ENCODE data around the gene NACAD. TPM values are rescaled to one million over a fixed set of nuclear protein-coding genes. Genes with fewer than 3 reads are reported as not detected.

Gene NACAD
- total RNA-seq, 1 experiment from 2014 or later = 0.24 TPM

DNA sequence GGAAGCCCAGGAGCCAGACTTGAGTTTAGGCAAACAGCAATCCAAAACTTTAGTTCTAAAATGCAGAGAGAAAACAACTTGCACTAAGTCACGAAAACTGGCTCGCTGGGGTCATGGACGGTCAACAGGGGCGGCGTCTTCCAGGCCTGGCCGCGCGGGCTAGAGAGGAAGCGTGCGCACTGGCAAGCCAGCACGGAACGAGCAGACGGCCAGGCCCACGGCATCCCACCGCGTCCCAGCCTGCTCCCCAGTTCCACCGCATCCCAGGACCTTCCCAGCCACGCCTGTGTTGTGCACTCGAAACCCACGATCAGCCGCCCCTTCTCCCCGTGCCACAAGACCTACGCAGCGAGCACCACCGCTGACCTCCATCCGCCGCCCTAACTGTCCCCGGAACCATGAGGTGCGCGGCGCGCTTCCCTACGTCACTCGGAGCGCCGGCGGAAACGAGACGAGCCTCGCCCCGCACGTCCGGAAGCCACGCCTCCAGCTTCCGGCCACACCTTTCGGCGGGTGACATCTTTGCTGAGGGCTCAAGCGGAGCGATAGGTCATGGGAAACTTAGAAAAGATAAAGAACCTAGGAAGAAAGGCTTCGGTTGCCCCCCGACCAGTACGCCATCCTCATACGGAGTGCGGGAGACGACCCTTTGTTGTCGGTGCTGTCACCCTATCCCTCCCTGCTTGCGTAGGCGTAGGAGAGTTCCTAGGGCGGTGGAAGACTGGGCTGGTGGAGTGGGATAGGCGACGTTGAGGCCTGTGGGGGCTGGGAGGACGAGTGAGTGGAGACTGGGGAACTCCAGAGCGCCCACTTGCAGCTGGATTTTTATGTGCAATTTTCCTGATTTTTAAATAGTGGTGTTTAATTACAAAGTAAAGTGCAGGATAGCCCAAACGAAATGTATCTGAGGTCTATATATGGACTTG, 22.8 kb upstream of the NACAD start, which contains the start of gene TBRG4:
Gene TBRG4 (minus strand): TSS at position 400 of the 926 bp plus-strand sequence. CDS start 2,460 bp downstream, outside the sequence.
- Histone ChIP-seq H3K36me3 (ENCODE audit: low read depth) (peaks cover 27% of the 10 kb centered on the region), H3K27me3 (ENCODE audit: insufficient read depth, low read depth) (peaks cover 13% of the 10 kb centered on the region), H3F3A (ENCODE audit: insufficient read depth, low read depth) (peaks cover 25% of the 10 kb centered on the region), H4K20me1 (ENCODE audit: insufficient read depth) (peaks cover 32% of the 10 kb centered on the region), H3K4me2 (peak within 1 kb of the TSS; percentile 97), H3K9me3 (ENCODE audit: insufficient read depth, low read depth) (no peaks in the 10 kb centered on the region), H3K4me3 (peak within 1 kb of the TSS; percentile 68), H3K9me2 (ENCODE audit: insufficient read depth) (no peaks in the 10 kb centered on the region), H3K79me2 (ENCODE audit: low read depth) (peaks cover 57% of the 10 kb centered on the region), H2AFZ (peak within 1 kb of the TSS; percentile 87), H3K4me1 (replicated peaks; ENCODE audit: insufficient read depth) (peaks cover 25% of the 10 kb centered on the region), H3K27ac (peak within 1 kb of the TSS; percentile 82)
- ChIA-PET POLR2A (ENCODE audit: unreplicated experiment) (interaction anchor here (0.6 to 1.0 kb wide), 6 partner anchors 19 to 538 kb away, joined by 3 to 22 read pairs (median 4); partner anchors contain the start of genes CCM2 and DDX56), CTCF (interaction anchor here (0.6 to 0.7 kb wide), 3 partner anchors 24 to 277 kb away, joined by 3 to 4 read pairs (median 3); no protein-coding TSS in a partner anchor)
- peak; percentile 92 to 95 for DNase-seq
- BruUV-seq (replicated peaks) = no TSS peak
- intact Hi-C loops (cut with micrococcal nuclease; ENCODE audit: unreplicated experiment) = loop anchor here (1.0 to 2.0 kb wide), 3 partner anchors 113 to 263 kb away; partner anchors contain the start of genes H2AZ2 and PURB
- TF ChIP-seq, protein P1, sequence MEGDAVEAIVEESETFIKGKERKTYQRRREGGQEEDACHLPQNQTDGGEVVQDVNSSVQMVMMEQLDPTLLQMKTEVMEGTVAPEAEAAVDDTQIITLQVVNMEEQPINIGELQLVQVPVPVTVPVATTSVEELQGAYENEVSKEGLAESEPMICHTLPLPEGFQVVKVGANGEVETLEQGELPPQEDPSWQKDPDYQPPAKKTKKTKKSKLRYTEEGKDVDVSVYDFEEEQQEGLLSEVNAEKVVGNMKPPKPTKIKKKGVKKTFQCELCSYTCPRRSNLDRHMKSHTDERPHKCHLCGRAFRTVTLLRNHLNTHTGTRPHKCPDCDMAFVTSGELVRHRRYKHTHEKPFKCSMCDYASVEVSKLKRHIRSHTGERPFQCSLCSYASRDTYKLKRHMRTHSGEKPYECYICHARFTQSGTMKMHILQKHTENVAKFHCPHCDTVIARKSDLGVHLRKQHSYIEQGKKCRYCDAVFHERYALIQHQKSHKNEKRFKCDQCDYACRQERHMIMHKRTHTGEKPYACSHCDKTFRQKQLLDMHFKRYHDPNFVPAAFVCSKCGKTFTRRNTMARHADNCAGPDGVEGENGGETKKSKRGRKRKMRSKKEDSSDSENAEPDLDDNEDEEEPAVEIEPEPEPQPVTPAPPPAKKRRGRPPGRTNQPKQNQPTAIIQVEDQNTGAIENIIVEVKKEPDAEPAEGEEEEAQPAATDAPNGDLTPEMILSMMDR (conservative IDR thresholded peaks at IDR 0.05) = peak; percentile 67; the same call in 1 of the 2 replicates
- no peak for TF ChIP-seq EZH2 (IDR thresholded peaks at IDR 0.05; ENCODE audit: low read depth)

GRCh38 chr7:45108863-45109262, 20.1 kb upstream of the NACAD start:
- DNase-seq = no peak
- Histone ChIP-seq H3K36me3 (ENCODE audit: low read depth) (peaks cover 53% of the 10 kb centered on the region), H3F3A (ENCODE audit: insufficient read depth, low read depth) (peaks cover 25% of the 10 kb centered on the region), H3K79me2 (ENCODE audit: low read depth) (peaks cover 67% of the 10 kb centered on the region), H3K4me1 (replicated peaks; ENCODE audit: insufficient read depth) (peaks cover 25% of the 10 kb centered on the region), H4K20me1 (ENCODE audit: insufficient read depth) (peaks cover 59% of the 10 kb centered on the region), H3K9me3 (ENCODE audit: insufficient read depth, low read depth) (no peaks in the 10 kb centered on the region), H3K27ac (no peak overlapping the region), H3K4me2 (0 out of 2 replicates have a peak overlapping the region, but pooled peaks have one; percentile 97), H3K4me3 (no peak overlapping the region), H3K9me2 (ENCODE audit: insufficient read depth) (no peaks in the 10 kb centered on the region), H2AFZ (no peak overlapping the region), H3K27me3 (ENCODE audit: insufficient read depth, low read depth) (no peaks in the 10 kb centered on the region)
- TF ChIP-seq, protein P1 (conservative IDR thresholded peaks at IDR 0.05) = no peak
- TF ChIP-seq EZH2 (IDR thresholded peaks at IDR 0.05; ENCODE audit: low read depth) = no peak
- no TSS peak for BruUV-seq (replicated peaks)
- ChIA-PET POLR2A (ENCODE audit: unreplicated experiment) (no interaction called here), CTCF (no interaction called here)
- intact Hi-C loops (cut with micrococcal nuclease; ENCODE audit: unreplicated experiment) = no loop called here

- Histone ChIP-seq H3K9me2 (ENCODE audit: insufficient read depth) (no peaks in the 10 kb centered on the region), H3K4me3 (no peak overlapping the region), H3K27me3 (ENCODE audit: insufficient read depth, low read depth) (no peaks in the 10 kb centered on the region), H3F3A (ENCODE audit: insufficient read depth, low read depth) (peaks cover 15% of the 10 kb centered on the region), H3K79me2 (ENCODE audit: low read depth) (peaks cover 63% of the 10 kb centered on the region), H3K4me2 (no peak overlapping the region), H3K27ac (no peak overlapping the region), H2AFZ (no peak overlapping the region), H3K36me3 (ENCODE audit: low read depth) (peaks cover 66% of the 10 kb centered on the region), H3K4me1 (replicated peaks; ENCODE audit: insufficient read depth) (peaks cover 22% of the 10 kb centered on the region), H4K20me1 (ENCODE audit: insufficient read depth) (peaks cover 69% of the 10 kb centered on the region), H3K9me3 (ENCODE audit: insufficient read depth, low read depth) (no peaks in the 10 kb centered on the region)
- no peak for DNase-seq
- no TSS peak for BruUV-seq (replicated peaks)
- intact Hi-C loops (cut with micrococcal nuclease; ENCODE audit: unreplicated experiment) = no loop called here
- CTCF ChIA-PET = no interaction called here
- POLR2A ChIA-PET (ENCODE audit: unreplicated experiment) = interaction anchor here (0.7 kb wide), 1 partner anchor 159 kb away, joined by 3 read pairs; no protein-coding TSS in a partner anchor
- TF ChIP-seq EZH2 (IDR thresholded peaks at IDR 0.05; ENCODE audit: low read depth) = no peak
- TF ChIP-seq, protein P1 (conservative IDR thresholded peaks at IDR 0.05) = no peak
Measured at GRCh38 chr7:45107356-45107755, 18.6 kb upstream of the NACAD start.
